NCI-H774 (cell line): ENCODE measurements around the gene PC.

Experiments
- DNase-seq: peaks from one replicate; lab custom pipeline; 2025; lab: John Stamatoyannopoulos, UW

The PC gene

GRCh38 chr11:66854729-66855211, 103.4 kb downstream of the PC start:
- DNase-seq: no peak

GRCh38 chr11:66854231-66854661, 103.9 kb downstream of the PC start:
- no peak for DNase-seq

GRCh38 chr11:66853242-66854229, 104.6 kb downstream of the PC start:
- DNase-seq: no peak

- DNase-seq: no peak
These were observed 105.5 kb downstream of the PC start for GRCh38 chr11:66852466-66853241.

- DNase-seq: no peak
These were observed 106.3 kb downstream of the PC start for GRCh38 chr11:66851698-66852465.

GRCh38 chr11:66851239-66851596, 107.0 kb downstream of the PC start:
- DNase-seq: no peak

- DNase-seq: no peak
These were observed 107.5 kb downstream of the PC start for GRCh38 chr11:66850588-66851238.

- no peak for DNase-seq
These were observed 108.0 kb downstream of the PC start for GRCh38 chr11:66850235-66850587.

GRCh38 chr11:66849501-66850234, 108.5 kb downstream of the PC start:
- DNase-seq: no peak

GRCh38 chr11:66848671-66849500, 109.3 kb downstream of the PC start:
- no peak for DNase-seq

- DNase-seq: no peak
These were observed 110.5 kb downstream of the PC start for GRCh38 chr11:66847461-66848232.

- no peak for DNase-seq
These were observed 111.5 kb downstream of the PC start for GRCh38 chr11:66846671-66847091.

- no peak for DNase-seq
These were observed 112.3 kb downstream of the PC start for GRCh38 chr11:66845876-66846212.

- DNase-seq: no peak
These were observed 112.9 kb downstream of the PC start for GRCh38 chr11:66845143-66845875.

GRCh38 chr11:66844496-66845142, 113.6 kb downstream of the PC start:
- DNase-seq: no peak

GRCh38 chr11:66843776-66844495, 114.2 kb downstream of the PC start:
- DNase-seq: no peak
